Skeletal muscle satellite cell (primary cell): ENCODE data around the gene TRIO.

ENCODE experiments used
- H3K27me3 ChIP-seq: 2 replicates; pipeline ENCODE4 v1.7.0; 2013; ENCODE audit warnings: low read length; ENCODE audit not compliant: control insufficient read depth, insufficient read depth
- H3K36me3 ChIP-seq: 2 replicates; pipeline ENCODE4 v1.7.0; 2013; ENCODE audit warnings: mild to moderate bottlenecking, control low read depth, low read length; ENCODE audit not compliant: insufficient read depth
- H3K4me1 ChIP-seq: 2 replicates; pipeline ENCODE4 v1.7.0; 2013; ENCODE audit warnings: low read length; ENCODE audit not compliant: control insufficient read depth, insufficient read depth
- H3K4me2 ChIP-seq: 2 replicates; pipeline ENCODE4 v1.7.0; 2013; ENCODE audit warnings: mild to moderate bottlenecking, low read length
- H3K4me3 ChIP-seq: 2 replicates; pipeline ENCODE4 v1.7.0; 2013; ENCODE audit warnings: low read length
- H3K9ac ChIP-seq: 2 replicates; pipeline ENCODE4 v1.7.0; 2013; ENCODE audit warnings: mild to moderate bottlenecking, low read depth, low read length, moderate library complexity
- H3K9me3 ChIP-seq: replicated peaks from 2 replicates; pipeline ENCODE4 v1.7.0; 2013; ENCODE audit warnings: mild to moderate bottlenecking, control low read depth, low read length

TRIO gene

DNA sequence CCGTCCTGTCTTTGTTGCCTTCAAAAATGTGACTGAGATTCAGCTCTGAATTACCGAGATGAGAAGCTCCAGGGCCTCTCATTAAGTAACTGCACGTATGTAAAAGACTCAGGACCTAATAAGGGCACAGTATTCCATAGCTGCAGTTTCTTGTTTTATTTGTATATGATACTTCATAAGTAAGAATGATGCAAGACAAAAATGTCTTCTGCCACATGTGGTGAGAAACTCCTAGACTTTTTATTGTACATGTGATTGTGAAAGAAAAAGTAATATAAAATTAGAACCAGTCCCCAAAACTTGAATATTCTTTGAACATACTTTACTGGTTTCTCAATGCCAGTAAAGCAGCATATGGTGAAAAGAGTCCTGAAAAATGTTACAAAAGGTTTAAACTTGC is 328.4 kb downstream of the TRIO start:
- H3K4me1 ChIP-seq = peaks cover 51% of the 10 kb centered on the region
- no peak overlapping the region for H3K4me2 ChIP-seq
- H3K27me3 ChIP-seq = no peaks in the 10 kb centered on the region
- no peak overlapping the region for H3K9ac ChIP-seq
- H3K36me3 ChIP-seq = peaks cover 98% of the 10 kb centered on the region
- no peak overlapping the region for H3K4me3 ChIP-seq
- H3K9me3 ChIP-seq = no peaks in the 10 kb centered on the region

DNA sequence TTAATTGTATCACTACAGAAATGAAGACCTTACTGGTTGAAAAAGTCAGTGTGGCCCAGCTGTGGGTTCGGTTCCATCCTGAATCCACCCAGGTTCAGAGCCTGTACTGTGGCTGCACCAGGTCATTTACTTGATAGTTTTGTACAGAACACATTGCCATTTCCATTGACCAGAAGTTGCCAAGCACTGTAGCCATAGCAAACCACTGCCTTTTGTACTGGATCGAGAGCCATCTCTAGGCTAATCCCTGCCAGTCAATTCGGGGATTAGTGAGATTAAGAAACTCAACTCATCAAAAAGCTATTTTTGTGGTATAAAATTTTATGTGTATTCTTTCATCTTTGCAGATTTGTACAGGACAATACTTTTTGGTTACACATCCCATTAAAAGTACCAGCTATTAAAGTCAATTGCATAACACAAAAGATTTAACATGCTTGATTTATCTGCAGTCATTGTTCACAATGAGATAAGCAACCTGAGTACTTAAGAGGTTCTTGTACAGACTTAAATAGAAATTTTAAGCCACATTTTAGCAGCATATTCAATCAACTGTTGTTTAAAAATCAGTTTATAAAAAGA is 329.9 kb downstream of the TRIO start:
- no peak overlapping the region for H3K4me2 ChIP-seq
- H3K36me3 ChIP-seq = peaks cover 95% of the 10 kb centered on the region
- no peaks in the 10 kb centered on the region for H3K9me3 ChIP-seq
- no peak overlapping the region for H3K4me3 ChIP-seq
- peaks cover 53% of the 10 kb centered on the region for H3K4me1 ChIP-seq
- no peak overlapping the region for H3K9ac ChIP-seq
- H3K27me3 ChIP-seq = no peaks in the 10 kb centered on the region

DNA sequence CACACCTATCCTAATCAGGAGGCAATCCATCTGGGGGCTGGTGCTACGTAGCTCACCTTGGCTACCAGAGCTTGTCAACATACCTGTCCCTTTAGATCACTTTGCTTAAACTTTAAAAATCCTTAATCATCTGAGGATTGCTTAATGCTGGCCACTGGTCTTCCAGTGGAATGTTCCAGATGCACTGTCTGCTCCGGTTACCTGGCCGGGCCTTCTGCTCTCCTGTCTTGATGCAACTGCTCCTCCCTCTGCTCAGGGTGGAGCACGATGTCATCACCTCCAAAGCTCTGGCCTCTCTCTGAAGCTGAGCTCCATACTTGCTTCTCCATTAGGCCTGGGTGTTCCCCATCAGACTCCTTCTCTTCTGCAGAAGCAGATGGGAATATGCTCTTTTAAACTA is 331.9 kb downstream of the TRIO start:
- H3K9ac ChIP-seq = no peak overlapping the region
- H3K4me1 ChIP-seq = peaks cover 37% of the 10 kb centered on the region
- no peak overlapping the region for H3K4me2 ChIP-seq
- no peak overlapping the region for H3K4me3 ChIP-seq
- no peaks in the 10 kb centered on the region for H3K9me3 ChIP-seq
- H3K36me3 ChIP-seq = peaks cover 96% of the 10 kb centered on the region
- H3K27me3 ChIP-seq = no peaks in the 10 kb centered on the region

DNA sequence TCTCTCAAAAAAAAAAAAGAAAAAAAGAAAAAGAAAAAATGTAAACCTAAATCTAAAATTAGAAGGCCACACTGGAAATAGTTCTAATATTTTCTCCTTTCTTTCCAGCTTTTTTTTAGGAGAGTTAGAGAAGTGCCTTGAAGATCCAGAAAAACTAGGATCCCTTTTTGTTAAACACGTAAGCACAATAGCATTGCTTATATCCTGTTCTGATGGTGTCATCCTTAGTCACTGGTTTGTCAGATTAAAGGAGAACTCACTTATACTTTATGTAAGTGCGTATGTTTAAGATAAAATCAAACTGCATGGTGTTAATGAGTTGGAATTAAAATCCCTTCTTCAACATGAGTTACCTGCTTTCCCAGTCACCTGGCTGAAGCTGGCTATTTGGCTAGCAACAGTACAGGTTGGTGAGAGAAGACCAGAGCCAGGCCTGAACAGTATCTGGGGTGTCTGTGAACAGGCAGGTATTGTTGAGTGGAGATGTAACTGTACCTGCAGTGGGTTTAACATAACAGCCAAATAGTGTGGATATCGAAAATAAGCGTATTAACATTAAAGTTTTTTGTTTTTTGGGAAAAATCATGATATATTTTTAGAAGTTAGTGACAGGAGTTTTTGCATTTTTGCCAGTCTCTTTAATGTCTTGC is 333.8 kb downstream of the TRIO start:
- peaks cover 30% of the 10 kb centered on the region for H3K4me1 ChIP-seq
- no peaks in the 10 kb centered on the region for H3K27me3 ChIP-seq
- no peaks in the 10 kb centered on the region for H3K9me3 ChIP-seq
- peak overlapping the region; percentile 9 for H3K9ac ChIP-seq
- H3K36me3 ChIP-seq = peaks cover 96% of the 10 kb centered on the region
- H3K4me2 ChIP-seq = no peak overlapping the region
- H3K4me3 ChIP-seq = no peak overlapping the region

DNA sequence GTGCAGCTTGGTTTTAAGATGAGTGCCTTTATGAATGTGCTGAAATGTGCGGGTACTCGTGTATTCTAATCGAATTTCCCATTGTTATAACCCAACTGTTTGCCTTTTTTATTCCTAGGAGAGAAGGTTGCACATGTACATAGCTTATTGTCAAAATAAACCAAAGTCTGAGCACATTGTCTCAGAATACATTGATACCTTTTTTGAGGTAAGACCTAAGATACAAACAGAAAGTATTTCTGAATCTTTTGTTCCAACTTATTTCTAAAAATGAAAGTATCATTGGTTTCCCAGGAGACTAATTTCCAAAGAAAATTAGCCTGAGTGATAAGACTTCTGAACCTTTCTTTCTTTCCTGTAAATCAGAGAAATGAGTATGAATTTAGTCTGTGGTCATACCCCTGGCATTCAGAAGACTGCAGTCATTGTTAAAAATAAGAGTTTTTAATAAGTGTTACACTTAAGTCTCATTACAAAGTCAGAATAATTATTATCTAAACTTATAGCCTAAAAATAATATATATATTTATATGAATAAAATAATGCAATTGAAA is 336.1 kb downstream of the TRIO start:
- no peak overlapping the region for H3K4me2 ChIP-seq

GRCh38 chr5:14481349-14481748 is 338.2 kb downstream of the TRIO start:
- Histone ChIP-seq H3K9me3 (no peaks in the 10 kb centered on the region), H3K4me1 (peaks cover 14% of the 10 kb centered on the region), H3K9ac (no peak overlapping the region), H3K4me2 (no peak overlapping the region), H3K27me3 (no peaks in the 10 kb centered on the region), H3K4me3 (no peak overlapping the region), H3K36me3 (peaks cover 92% of the 10 kb centered on the region)

More for the DNA sequence above, 336.1 kb downstream of the TRIO start:
- Histone ChIP-seq H3K4me3 (no peak overlapping the region), H3K9me3 (no peaks in the 10 kb centered on the region), H3K9ac (no peak overlapping the region), H3K27me3 (no peaks in the 10 kb centered on the region), H3K4me1 (peaks cover 30% of the 10 kb centered on the region), H3K36me3 (peaks cover 94% of the 10 kb centered on the region)

- Histone ChIP-seq H3K36me3 (peaks cover 94% of the 10 kb centered on the region), H3K4me2 (no peak overlapping the region), H3K4me1 (peaks cover 7% of the 10 kb centered on the region), H3K9me3 (no peaks in the 10 kb centered on the region), H3K9ac (no peak overlapping the region), H3K27me3 (no peaks in the 10 kb centered on the region), H3K4me3 (no peak overlapping the region)
Measured at GRCh38 chr5:14482085-14482484, 338.9 kb downstream of the TRIO start.

DNA sequence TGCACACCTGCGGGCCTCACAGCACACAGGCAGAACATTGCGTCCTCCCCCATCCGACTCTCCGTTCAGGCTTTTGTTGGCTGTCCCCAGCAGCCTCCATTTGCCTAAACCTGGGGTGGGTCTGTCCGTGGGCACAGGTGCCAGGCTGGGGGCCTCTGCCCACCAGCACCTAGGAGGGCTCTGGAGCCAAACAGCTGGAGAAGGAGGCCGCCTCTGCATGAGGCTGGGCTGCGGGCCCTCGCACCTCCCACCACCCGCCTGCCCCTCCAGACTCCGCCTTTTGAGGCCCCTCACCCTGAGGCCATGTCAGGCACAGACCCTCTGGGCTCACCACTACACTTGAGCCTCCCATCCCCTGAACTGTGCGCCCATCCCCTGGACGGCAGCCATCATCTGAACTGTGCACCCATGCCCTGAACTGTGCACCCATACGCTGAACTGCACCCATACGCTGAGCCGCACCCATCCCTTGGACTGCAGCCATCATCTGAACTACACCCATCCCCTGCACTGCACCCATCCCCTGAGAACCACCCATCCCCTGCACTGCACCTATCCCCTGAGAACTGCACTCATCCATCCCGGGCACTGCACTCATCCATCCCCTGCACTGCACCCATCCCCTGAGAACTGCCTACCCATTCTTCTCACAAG is 340.5 kb downstream of the TRIO start:
- peaks cover 85% of the 10 kb centered on the region for H3K36me3 ChIP-seq

DNA sequence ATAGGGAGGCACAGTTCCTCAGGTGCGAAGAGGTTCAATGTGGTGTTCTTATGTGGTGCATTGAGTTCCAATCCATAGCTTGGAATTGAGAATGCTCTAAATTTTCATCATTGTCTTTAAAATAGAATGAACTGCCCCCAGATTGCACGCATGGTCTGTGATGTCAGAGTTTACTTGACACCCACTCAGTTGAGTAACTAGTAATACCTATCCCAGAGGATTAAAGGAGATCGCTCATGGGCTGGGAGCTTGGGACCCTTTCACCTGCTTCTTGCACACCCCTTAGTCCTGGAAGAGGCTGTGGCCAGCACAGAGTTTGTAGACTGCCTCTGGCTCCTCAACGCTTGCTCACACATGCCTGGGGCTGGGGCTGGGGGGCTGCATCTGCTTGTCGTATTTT is 343.3 kb downstream of the TRIO start:
- H3K4me1 ChIP-seq = peaks cover 2% of the 10 kb centered on the region
- H3K27me3 ChIP-seq = no peaks in the 10 kb centered on the region
- H3K4me2 ChIP-seq = no peak overlapping the region
- H3K9me3 ChIP-seq = no peaks in the 10 kb centered on the region
- no peak overlapping the region for H3K4me3 ChIP-seq
- H3K9ac ChIP-seq = no peak overlapping the region
- H3K36me3 ChIP-seq = peaks cover 86% of the 10 kb centered on the region

More for the DNA sequence above, 340.5 kb downstream of the TRIO start:
- H3K9me3 ChIP-seq = no peaks in the 10 kb centered on the region
- no peaks in the 10 kb centered on the region for H3K27me3 ChIP-seq
- no peak overlapping the region for H3K4me3 ChIP-seq
- H3K4me1 ChIP-seq = no peaks in the 10 kb centered on the region
- no peak overlapping the region for H3K4me2 ChIP-seq
- H3K9ac ChIP-seq = no peak overlapping the region

DNA sequence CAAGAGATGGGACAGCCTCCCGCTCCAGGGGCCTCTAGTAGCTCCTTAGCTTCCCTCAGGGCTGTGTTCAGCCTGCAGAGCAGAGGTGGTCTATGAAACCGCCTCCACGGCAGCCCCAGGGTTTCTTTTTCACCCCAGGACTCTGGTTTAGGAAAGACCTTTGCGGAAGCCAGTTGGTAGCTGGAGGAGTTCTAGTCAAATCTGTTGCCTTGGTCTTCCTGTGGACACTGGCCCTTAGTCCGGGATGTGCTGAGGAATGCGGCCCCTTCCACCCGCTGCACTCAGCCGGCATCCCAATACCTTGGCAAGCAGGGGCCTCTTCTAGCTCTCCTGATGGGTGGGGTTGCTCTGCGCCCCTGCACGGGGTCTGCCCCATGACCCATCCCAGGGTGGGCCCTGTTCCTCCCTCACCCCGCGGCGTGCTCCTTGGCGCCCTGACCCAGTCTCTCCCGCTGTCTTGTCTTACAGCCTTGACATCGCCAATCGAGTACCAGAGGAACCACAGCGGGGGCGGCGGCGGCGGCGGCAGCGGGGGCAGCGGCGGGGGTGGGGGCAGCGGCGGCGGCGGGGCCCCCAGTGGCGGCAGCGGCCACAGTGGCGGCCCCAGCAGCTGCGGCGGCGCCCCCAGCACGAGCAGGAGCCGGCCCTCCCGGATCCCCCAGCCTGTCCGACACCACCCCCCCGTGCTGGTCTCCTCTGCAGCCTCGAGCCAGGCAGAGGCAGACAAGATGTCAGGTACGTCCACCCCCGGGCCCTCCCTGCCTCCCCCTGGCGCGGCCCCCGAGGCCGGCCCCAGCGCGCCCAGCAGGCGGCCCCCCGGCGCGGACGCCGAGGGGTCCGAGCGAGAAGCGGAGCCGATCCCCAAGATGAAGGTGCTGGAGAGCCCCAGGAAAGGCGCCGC is 344.1 kb downstream of the TRIO start:
- Histone ChIP-seq H3K4me1 (peaks cover 2% of the 10 kb centered on the region), H3K36me3 (peaks cover 87% of the 10 kb centered on the region), H3K4me2 (no peak overlapping the region), H3K9ac (no peak overlapping the region), H3K9me3 (no peaks in the 10 kb centered on the region), H3K4me3 (no peak overlapping the region), H3K27me3 (no peaks in the 10 kb centered on the region)
